HK-2 (cell line): ENCODE results near the gene UTY.

Experiments used
- DNase-seq: peaks from one replicate; pipeline ENCODE4 v3.0.0-alpha.2; 2018; ENCODE audit not compliant: unreplicated experiment

Gene UTY

DNA sequence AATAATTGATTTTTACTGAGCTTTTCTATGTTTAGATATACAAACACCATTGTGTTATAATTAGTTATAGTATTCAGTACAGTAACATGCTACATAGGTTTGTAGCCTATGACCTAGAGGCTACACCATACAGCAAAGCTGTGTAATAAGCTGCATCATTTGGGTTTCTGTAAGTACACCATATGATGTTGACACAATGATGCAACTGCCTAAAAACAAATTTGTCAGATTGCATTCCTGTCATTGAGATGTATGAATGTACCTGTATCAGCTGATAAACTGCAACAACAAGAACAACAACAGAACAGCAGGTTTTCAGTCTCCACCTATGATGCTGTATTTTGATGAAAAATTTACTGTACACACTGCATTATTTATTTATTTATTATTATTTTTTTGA lies 64.3 kb downstream of the UTY start:
- no peak for DNase-seq

DNA sequence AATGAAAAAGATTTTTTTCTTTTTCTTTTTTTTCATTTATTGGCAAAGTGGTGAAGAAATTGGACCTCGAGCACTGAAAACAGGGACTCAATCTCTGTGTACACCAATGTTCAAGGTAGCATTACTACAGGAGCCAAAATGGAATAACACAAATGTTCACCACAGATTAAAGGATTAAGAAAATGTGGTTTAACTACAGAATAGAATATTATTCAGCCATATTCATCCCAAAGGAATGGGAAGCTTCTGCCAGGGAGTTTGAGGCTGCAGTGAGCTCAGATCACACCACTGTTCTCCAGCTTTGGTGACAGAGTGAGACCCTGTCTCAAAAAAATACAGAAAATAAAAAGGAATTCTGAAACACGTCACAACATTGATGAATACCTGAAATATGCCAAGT lies 81.0 kb downstream of the UTY start:
- DNase-seq = no peak

DNA sequence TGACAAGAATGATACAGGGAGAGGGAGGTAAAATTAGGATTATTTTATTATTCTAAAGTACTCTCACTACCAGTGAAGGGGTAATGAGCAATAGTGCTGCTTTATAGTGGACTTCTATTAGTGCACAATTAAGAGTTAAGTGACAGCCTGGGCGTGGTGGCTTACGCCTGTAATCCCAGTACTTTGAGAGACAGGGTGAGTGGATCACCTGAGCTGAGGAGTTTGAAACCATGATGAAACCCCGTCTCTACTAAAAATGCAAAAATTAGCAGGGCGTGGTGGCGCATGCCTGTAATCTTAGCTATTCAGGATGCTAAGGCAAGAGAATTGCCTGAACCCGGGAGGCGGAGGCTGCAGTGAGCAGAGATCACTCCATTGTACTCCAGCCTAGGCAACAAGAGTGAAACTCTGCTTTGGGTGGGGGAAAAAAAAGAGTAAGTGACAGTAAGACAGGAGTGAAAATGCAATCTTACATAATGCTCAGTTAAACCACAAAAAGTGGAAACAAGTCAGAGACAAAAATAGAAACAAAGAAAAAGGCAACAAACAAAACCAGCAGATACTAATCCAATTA lies 98.6 kb downstream of the UTY start:
- no peak for DNase-seq

- DNase-seq = no peak
Measured at GRCh38 chrY:13370868-13371800, 108.7 kb downstream of the UTY start.

- no peak for DNase-seq
Measured at GRCh38 chrY:13370245-13370644, 109.6 kb downstream of the UTY start.

DNA sequence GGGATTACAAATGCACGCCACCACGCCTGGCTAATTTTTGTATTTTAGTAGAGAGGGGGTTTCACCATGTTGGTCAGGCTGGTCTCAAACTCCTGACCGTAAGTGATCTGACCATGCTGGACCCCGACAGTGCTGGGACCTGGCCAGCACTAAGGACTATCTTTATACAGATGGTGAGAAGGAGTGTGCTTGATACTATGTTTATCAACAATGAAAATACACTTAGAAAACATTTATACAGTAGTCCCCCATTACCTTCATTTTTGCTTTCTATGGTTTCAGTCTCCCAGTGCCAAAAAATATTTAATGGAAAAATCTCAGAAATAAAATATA lies 111.4 kb downstream of the UTY start:
- DNase-seq = no peak

GRCh38 chrY:13363641-13364040 lies 116.2 kb downstream of the UTY start:
- DNase-seq = no peak

GRCh38 chrY:13362662-13363061 lies 117.2 kb downstream of the UTY start:
- no peak for DNase-seq

GRCh38 chrY:13361656-13362636 lies 117.9 kb downstream of the UTY start:
- no peak for DNase-seq

DNA sequence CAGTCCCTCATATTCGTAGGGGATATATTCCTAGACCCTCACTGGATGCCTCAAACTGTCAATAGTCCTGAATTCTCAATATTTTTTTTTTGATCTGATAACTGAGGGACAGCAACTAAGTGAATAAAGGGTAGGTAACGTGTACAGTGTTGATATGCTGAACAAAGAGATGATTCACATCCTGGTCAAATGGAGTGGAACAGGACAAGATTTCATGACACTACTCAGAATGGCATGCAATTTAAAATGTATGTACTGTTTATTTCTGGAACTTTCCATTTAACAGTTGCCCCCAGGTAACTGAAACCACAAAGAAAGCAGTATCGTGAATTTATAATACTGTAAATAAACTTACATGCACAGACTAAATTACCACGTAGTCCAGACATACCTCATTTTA lies 128.4 kb downstream of the UTY start:
- DNase-seq = no peak

DNA sequence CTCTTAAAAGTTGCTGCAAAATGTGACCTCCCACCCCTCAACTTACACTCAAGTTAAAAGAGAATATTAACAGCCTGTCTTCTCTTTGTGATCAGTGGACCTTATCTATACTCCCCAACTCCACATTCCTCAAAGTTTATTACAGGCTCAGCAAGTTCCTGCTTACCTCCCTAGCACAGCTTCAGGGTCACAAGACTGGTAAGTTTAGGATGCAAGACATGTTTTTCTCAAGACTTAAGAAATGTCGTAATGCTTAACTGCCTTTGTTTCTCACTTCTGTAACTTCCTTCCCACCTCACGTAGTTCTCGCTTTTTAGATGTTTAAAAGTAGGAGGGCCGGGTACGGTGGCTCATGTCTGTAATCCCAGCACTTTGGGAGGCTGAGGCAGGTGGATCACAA lies 132.7 kb downstream of the UTY start:
- DNase-seq = no peak

- no peak for DNase-seq
Measured at GRCh38 chrY:13345549-13345948, 134.3 kb downstream of the UTY start.

- no peak for DNase-seq
Measured at GRCh38 chrY:13343307-13343946, 136.4 kb downstream of the UTY start.

- no peak for DNase-seq
Measured at GRCh38 chrY:13339939-13340338, 139.9 kb downstream of the UTY start.

GRCh38 chrY:13339381-13339780 lies 140.5 kb downstream of the UTY start:
- DNase-seq = no peak

GRCh38 chrY:13338711-13339110 lies 141.1 kb downstream of the UTY start:
- DNase-seq = no peak

GRCh38 chrY:13337934-13338333 lies 141.9 kb downstream of the UTY start:
- no peak for DNase-seq

GRCh38 chrY:13333791-13334190 lies 146.0 kb downstream of the UTY start:
- no peak for DNase-seq

DNA sequence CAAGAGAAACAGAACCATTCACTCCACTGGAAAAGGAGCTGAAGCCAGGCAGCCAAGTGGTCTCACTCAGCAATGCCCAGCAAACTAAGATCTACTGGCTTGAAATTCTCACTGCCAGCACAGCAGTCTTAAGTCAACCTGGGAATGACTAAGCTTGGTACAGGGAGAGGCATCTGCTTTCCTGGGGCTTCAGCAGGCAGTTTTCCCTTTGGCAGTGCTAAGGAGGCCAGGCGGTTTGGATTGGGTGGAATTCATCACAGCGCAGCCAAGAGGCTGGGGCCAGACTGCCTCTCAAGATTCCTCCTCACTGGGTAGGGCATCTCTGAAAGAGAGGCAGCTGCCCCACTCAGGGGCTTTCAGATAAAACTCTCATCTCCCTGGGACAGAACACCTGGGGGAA lies 149.2 kb downstream of the UTY start:
- DNase-seq = no peak

GRCh38 chrY:13312966-13313365 lies 166.9 kb downstream of the UTY start:
- DNase-seq = no peak

DNA sequence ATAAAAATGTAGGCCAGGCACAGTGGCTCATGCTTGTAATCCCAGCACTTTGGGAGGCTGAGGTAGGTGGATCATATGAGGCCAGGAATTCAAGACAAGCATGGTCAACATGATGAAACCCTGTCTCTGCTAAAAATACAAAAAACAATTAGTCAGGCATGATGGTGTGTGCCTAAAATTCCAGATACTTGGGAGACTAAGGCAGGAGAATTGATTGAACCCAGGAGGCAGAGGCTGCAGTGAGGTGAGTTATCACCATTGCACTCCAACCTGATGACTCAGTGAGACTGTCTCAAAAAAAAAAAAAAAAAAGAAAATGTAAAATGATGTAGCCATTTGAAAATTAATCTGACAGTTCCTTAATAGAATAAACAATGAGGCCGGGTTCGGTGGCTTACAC lies 171.9 kb downstream of the UTY start:
- no peak for DNase-seq

GRCh38 chrY:13300795-13301194 lies 179.0 kb downstream of the UTY start:
- DNase-seq = no peak
